Breast epithelium (tissue), 3 donors: ENCODE results near the gene HDAC7.

Source experiments
- POLR2A ChIP-seq: fragments of 450-650 bp; IDR thresholded peaks from one replicate; pipeline ENCODE4 v1.6.1; 2016; ENCODE audit warnings: antibody characterized with exemption, mild to moderate bottlenecking, moderate library complexity
- TF ChIP-seq, protein P1 (sequence below), 3 donors: fragments of 450-650 bp; IDR thresholded peaks; one replicate each; pipeline ENCODE4 v1.5.1; 2016 to 2017; ENCODE audit warnings: antibody characterized with exemption in 3 of 3, mild to moderate bottlenecking in 3 of 3, moderate library complexity in 3 of 3

DNA sequence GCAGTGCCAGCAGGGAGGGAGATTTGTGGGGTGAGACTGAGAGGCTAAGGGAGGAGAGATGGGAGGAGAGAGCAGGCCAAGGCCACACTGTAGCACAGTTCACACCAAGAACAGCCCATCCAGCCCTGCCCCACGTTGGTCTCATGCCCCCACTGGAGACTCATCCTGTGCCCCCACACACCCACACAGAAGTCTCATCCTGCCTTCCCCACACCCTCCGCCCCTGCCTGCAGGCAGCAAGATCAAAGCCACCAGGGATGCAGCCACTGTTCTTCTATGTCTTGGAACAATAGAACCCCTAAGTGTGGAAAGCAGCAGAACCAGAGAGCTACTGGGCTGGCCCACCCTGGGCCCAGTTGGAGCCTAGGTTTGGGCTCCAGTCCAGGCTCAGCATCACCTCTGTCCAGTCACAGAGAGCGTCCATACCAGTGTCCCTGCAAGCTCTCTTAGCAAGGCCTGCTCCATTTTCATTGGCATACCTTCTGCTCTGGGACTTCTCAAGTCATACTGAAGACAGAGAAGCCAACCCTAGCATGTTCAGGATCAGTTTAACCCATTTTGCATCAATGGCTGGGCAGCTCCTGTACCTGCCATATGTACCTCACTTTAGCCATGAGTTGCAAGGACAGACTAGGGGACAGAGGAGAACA, 31.7 kb upstream of the HDAC7 start:
- no peak for TF ChIP-seq POLR2A
- TF ChIP-seq, protein P1, sequence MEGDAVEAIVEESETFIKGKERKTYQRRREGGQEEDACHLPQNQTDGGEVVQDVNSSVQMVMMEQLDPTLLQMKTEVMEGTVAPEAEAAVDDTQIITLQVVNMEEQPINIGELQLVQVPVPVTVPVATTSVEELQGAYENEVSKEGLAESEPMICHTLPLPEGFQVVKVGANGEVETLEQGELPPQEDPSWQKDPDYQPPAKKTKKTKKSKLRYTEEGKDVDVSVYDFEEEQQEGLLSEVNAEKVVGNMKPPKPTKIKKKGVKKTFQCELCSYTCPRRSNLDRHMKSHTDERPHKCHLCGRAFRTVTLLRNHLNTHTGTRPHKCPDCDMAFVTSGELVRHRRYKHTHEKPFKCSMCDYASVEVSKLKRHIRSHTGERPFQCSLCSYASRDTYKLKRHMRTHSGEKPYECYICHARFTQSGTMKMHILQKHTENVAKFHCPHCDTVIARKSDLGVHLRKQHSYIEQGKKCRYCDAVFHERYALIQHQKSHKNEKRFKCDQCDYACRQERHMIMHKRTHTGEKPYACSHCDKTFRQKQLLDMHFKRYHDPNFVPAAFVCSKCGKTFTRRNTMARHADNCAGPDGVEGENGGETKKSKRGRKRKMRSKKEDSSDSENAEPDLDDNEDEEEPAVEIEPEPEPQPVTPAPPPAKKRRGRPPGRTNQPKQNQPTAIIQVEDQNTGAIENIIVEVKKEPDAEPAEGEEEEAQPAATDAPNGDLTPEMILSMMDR (IDR thresholded peaks at IDR 0.05): no peak
